ENCODE results near the gene KRAS. TPM values are rescaled to one million over a fixed set of nuclear protein-coding genes. Genes with fewer than 3 reads are reported as not detected.

KRAS gene
- total RNA-seq = 19.5 and 21.9 TPM in 2 replicates

DNA sequence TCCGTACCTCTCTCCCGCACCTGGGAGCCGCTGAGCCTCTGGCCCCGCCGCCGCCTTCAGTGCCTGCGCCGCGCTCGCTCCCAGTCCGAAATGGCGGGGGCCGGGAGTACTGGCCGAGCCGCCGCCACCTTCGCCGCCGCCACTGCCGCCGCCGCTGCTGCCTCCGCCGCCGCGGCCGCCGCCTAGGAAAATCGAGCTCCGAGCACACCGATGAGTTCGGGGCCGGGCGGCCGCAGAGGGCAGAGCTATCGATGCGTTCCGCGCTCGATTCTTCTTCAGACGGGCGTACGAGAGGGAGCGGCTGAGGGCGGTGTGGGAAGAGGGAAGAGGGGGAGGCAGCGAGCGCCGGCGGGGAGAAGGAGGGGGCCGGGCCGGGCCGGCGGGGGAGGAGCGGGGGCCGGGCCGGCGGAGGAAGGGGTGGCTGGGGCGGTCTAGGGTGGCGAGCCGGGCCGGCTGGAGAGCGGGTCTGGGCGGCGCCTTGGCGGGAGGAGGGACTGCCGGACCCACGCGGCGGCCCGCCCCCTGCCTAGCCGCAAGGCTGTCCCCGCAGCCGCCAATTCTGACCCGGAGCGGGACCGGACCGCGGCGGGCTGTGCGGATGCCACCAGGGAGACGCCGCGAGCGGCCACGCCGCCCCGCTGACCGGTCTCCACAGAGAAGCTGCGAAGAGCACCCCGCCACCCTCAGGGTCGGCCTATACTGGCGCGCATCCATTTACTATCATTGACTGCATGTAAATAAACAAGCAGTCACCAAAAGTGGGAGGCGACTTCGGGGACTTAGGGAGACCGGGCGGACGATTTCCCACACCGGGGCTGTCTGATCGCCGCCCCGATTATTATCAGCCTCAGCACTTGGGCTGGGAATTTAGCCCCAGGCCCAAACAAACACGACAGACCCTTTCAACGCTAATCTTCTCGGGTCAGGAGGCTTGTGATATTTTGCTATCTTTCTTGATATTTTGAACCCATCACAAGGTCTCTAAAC, at the start of gene KRAS:
TSS of gene KRAS (minus strand) at position 186 of the 987 bp plus-strand sequence.

DNA sequence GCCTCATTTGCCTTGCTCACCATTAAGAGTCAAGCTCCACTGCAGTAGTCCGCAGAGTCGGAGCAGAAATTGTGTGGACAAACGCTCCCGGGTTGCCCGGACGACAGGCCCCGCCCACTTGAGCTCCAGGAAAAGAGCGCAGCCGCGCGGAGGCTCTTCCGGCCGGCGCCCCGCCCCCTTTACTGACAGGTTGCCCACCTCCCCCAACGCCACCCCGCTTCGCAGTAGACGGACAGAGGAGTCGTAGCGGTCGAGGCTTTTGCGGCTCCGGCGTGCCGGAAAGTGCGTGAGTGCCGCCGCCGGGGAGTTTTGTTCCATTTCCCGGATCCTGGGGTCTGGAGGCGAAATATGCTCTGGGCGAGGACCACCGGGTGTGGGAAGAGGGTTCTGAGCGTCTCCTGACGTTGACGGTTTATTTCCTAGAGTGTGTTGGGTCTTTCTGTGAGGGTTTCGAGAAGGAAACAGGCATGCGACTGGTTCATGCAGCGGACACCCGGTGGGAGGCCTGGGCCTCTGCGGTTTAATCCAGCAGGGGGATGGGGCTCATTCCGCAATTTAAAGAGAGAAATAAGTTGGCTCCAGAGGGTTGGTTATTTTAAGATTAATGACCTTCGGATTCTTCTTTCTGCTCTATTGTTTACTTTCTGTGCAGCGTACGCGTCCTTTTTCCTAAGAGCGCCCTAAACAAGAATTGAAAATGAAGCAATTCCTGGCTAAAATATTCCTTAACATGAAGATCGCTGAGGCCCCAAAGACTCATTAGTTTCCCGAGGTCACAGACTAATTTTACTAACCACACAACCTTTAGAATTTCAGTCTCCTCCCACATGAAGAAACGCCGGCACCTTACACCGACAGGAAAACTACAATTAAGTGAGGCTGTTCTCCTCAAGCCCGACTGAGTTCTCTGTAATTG, 55.4 kb downstream of the KRAS start, which contains the start of the genes DNAI7 and ETFRF1:
TSS of gene DNAI7 (minus strand) at position 105 of the 916 bp plus-strand sequence. CDS start at position 23, 82 bp downstream.
TSS of gene ETFRF1 (plus strand) at position 182 of the 916 bp plus-strand sequence. CDS start 8,720 bp downstream, outside the sequence.

Other genes with a start within 250 kb of the KRAS start
- not detected in 2 replicates for gene DNAI7, start 55.8 kb downstream of the KRAS start, total RNA-seq
- 20.5 and 26.4 TPM in 2 replicates for gene ETFRF1, start 55.7 kb downstream of the KRAS start, total RNA-seq

Data from epithelial cell of umbilical artery (primary cell).